Osteoblast (primary cell): Measurements from ENCODE around the gene OBSCN. TPM values are rescaled to one million over a fixed set of nuclear protein-coding genes. Genes with fewer than 3 reads are reported as not detected.

Experiments
- DNase-seq: peaks from one replicate; pipeline ENCODE4 v3.0.0; 2011; ENCODE audit warnings: low spot score, mixed read lengths; ENCODE audit not compliant: insufficient read length; ENCODE audit errors: missing footprints
- H2AFZ ChIP-seq: 2 replicates; pipeline ENCODE4 v1.6.0; 2011; ENCODE audit warnings: mild to moderate bottlenecking, low read length
- H3K27ac ChIP-seq: 2 replicates; pipeline ENCODE4 v1.5.1; 2011; ENCODE audit warnings: mild to moderate bottlenecking, low read depth, low read length, moderate library complexity
- H3K27me3 ChIP-seq: 2 replicates; pipeline ENCODE4 v1.6.0; 2012; ENCODE audit warnings: mild to moderate bottlenecking, control low read depth, inconsistent platforms, low read length, moderate library complexity; ENCODE audit not compliant: insufficient read depth
- H3K36me3 ChIP-seq: 2 replicates; pipeline ENCODE4 v1.5.1; 2011; ENCODE audit warnings: mild to moderate bottlenecking, low read length, control low read depth, moderate library complexity; ENCODE audit not compliant: insufficient read depth
- H3K4me1 ChIP-seq: 2 replicates; pipeline ENCODE4 v1.5.1; 2011; ENCODE audit warnings: mild to moderate bottlenecking, low read length, control low read depth, moderate library complexity; ENCODE audit not compliant: insufficient read depth
- H3K4me2 ChIP-seq: 2 replicates; pipeline ENCODE4 v1.6.0; 2011; ENCODE audit warnings: mild to moderate bottlenecking, low read length; ENCODE audit not compliant: insufficient read depth
- H3K4me3 ChIP-seq: fragments of 200-600 bp; sonication (generic); 3 replicates; pipeline ENCODE4 v1.5.1; 2012; ENCODE audit warnings: mild to moderate bottlenecking, low read length, inconsistent platforms; ENCODE audit not compliant: insufficient read depth
- H3K79me2 ChIP-seq: 2 replicates; pipeline ENCODE4 v1.6.0; 2012; ENCODE audit warnings: mild to moderate bottlenecking, low read length, control low read depth, inconsistent platforms; ENCODE audit not compliant: insufficient read depth
- H3K9me3 ChIP-seq: 2 replicates; pipeline ENCODE4 v1.5.1; 2011; ENCODE audit warnings: low read depth, low read length, control low read depth
- H4K20me1 ChIP-seq: 2 replicates; pipeline ENCODE4 v1.6.0; 2012; ENCODE audit warnings: mild to moderate bottlenecking, low read length, control low read depth; ENCODE audit not compliant: insufficient read depth
- CTCF ChIP-seq: IDR thresholded peaks from 2 replicates; pipeline ENCODE4 v1.5.1; 2011; ENCODE audit warnings: mild to moderate bottlenecking, low read depth, low read length, moderate library complexity; ENCODE audit errors: extremely low read depth
- total RNA-seq: library from RNA; depleted of rRNA; stranded (reverse); fragments of >200 nt; gene quantifications from 2 replicates; pipeline ENCODE4 v1.2.3, GENCODE V29; 2012

The OBSCN gene
- total RNA-seq, 1 donor, result 2.9 TPM

DNA sequence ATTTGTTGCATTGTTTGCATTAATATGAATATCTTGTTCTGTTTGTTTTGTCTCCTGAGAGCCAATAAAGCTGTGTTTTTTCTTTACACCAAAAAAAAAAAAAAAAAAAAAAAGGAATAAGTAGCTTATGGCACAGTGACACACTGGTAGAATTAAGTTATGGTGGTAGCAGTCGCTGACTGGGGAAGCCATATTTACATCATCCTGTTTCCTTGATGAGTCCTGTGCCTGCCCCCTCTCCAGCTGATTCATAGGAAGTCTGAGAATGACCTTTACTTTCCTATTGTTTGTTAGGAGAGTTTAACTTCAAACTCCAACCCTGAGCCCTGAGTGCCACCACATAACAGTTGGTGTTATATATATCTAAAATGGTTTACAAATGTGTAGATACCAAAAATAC lies 62.2 kb downstream of the OBSCN start:
- Histone ChIP-seq H3K27me3 (no peaks in the 10 kb centered on the region), H3K9me3 (no peaks in the 10 kb centered on the region), H3K4me1 (no peaks in the 10 kb centered on the region), H4K20me1 (no peaks in the 10 kb centered on the region), H3K4me2 (no peak overlapping the region), H3K79me2 (no peaks in the 10 kb centered on the region), H3K36me3 (no peaks in the 10 kb centered on the region), H3K27ac (no peak overlapping the region), H2AFZ (no peak overlapping the region), H3K4me3 (no peak overlapping the region)
- TF ChIP-seq CTCF, result no peak
- DNase-seq, result peak; percentile 92

DNA sequence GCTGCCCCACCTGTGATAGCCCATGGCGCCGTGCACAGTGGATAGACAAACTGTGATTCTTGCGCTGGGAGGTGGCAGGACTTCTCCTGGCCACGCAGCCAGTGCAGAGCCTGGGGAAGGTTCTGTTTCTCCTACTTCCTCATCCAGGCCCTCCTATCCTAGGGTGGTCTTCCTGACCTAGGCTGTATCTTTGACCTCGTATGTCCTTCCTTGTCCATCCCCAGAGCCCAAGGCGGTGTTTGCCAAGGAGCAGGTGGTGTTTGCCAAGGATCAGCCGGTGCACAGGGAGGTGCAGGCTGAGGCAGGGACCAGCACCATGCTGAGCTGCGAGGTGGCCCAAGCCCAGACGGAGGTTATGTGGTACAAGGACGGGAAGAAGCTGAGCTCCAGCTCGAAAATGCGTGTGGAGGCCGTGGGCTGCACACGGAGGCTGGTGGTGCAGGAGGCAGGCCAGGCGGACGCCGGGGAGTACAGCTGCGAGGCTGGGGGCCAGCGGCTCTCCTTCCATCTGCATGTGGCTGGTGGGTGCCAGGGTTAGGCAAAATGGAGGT lies 63.9 kb downstream of the OBSCN start:
- no peak for DNase-seq
- H3K4me2 ChIP-seq, result no peak overlapping the region
- H3K36me3 ChIP-seq, result no peaks in the 10 kb centered on the region
- no peaks in the 10 kb centered on the region for H3K27me3 ChIP-seq
- no peak overlapping the region for H3K27ac ChIP-seq
- H3K4me3 ChIP-seq, result no peak overlapping the region
- no peak overlapping the region for H2AFZ ChIP-seq
- no peaks in the 10 kb centered on the region for H3K4me1 ChIP-seq
- H4K20me1 ChIP-seq, result no peaks in the 10 kb centered on the region
- H3K9me3 ChIP-seq, result no peaks in the 10 kb centered on the region
- TF ChIP-seq CTCF, result no peak
- H3K79me2 ChIP-seq, result no peaks in the 10 kb centered on the region

DNA sequence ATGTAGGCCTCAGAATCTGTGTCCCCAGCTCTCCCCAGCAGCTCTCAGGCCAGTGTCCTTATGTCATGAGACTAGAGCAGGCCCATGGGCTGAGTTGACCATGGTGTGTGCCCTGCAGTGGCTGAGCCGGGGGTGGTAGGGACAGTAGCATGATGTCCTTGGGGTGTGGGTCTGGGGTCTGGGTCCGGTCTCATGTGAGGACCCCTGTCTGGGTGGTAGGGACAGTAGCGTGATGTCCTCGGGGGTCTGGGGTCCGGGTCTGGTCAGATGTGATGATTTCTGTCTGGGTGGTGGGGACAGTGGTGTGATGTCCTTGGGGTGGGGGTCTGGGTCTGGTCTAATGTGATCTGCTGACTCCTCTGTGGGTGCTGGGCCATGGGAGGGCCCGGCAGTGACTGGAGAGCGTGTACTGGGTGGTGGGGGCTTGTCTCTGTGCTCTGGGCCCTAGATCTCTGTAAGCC lies 64.5 kb downstream of the OBSCN start:
- no peaks in the 10 kb centered on the region for H4K20me1 ChIP-seq
- H3K27ac ChIP-seq, result no peak overlapping the region
- H3K4me2 ChIP-seq, result no peak overlapping the region
- no peak for TF ChIP-seq CTCF
- no peaks in the 10 kb centered on the region for H3K27me3 ChIP-seq
- no peak overlapping the region for H3K4me3 ChIP-seq
- H3K36me3 ChIP-seq, result no peaks in the 10 kb centered on the region
- H3K9me3 ChIP-seq, result no peaks in the 10 kb centered on the region
- H3K4me1 ChIP-seq, result no peaks in the 10 kb centered on the region
- no peaks in the 10 kb centered on the region for H3K79me2 ChIP-seq
- DNase-seq, result no peak
- H2AFZ ChIP-seq, result no peak overlapping the region

DNA sequence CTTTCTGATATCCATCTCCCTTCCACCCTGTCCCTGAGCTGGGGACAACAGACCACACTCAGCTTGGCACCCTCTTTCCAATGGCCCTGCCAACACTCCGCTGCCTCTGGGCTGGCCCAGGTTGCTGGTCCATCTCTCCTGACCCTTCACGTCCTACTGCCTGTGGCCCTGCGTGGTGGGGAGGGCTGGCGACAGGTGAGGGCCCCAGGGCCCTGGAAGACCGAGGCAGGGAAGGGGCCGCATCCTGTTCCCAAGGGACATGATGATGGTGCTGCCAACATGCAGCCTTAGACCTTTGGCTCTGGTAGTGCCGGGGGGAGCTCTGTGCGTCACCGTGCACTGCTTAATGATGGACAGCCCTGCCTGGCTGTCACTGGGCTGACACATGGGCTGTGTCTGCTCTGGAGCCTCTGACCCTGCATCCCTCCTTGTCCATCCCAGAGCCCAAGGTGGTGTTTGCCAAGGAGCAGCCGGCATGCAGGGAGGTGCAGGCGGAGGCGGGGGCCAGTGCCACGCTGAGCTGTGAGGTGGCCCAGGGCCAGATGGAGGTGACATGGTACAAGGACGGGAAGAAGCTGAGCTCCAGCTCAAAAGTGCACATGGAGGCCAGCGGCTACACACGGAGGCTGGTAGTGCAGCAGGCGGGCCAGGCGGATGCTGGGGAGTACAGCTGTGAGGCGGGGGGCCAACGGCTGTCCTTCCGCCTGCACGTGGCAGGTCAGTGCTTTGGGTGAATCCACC lies 65.2 kb downstream of the OBSCN start:
- H3K27me3 ChIP-seq, result no peaks in the 10 kb centered on the region
- no peaks in the 10 kb centered on the region for H4K20me1 ChIP-seq
- no peaks in the 10 kb centered on the region for H3K79me2 ChIP-seq
- no peak overlapping the region for H3K4me2 ChIP-seq
- no peaks in the 10 kb centered on the region for H3K4me1 ChIP-seq
- H3K36me3 ChIP-seq, result no peaks in the 10 kb centered on the region
- no peak overlapping the region for H3K27ac ChIP-seq
- H3K9me3 ChIP-seq, result no peaks in the 10 kb centered on the region
- H2AFZ ChIP-seq, result no peak overlapping the region
- no peak overlapping the region for H3K4me3 ChIP-seq
- DNase-seq, result no peak
- TF ChIP-seq CTCF, result no peak
